IPS-18c (cell line): ENCODE results near the gene LCORL.

Source experiments
- H3K4me3 ChIP-seq: 2 replicates; pipeline ENCODE4 v1.7.0; 2013; ENCODE audit warnings: low read depth, mild to moderate bottlenecking, low read length, moderate library complexity; ENCODE audit not compliant: insufficient read depth
- H3K9me3 ChIP-seq: one replicate; pipeline ENCODE4 v1.6.1; 2013; ENCODE audit warnings: mild to moderate bottlenecking, low read length, moderate library complexity; ENCODE audit not compliant: control insufficient read depth, insufficient read depth

The LCORL gene

GRCh38 chr4:17962171-17962570 is 59.4 kb downstream of the LCORL start:
- H3K4me3 ChIP-seq = no peak overlapping the region
- H3K9me3 ChIP-seq = no peaks in the 10 kb centered on the region

- Histone ChIP-seq H3K9me3 (no peaks in the 10 kb centered on the region), H3K4me3 (no peak overlapping the region)
Measured at GRCh38 chr4:17961249-17961648, 60.3 kb downstream of the LCORL start.

GRCh38 chr4:17958181-17958580 is 63.4 kb downstream of the LCORL start:
- Histone ChIP-seq H3K9me3 (no peaks in the 10 kb centered on the region), H3K4me3 (no peak overlapping the region)

GRCh38 chr4:17957688-17958087 is 63.9 kb downstream of the LCORL start:
- no peaks in the 10 kb centered on the region for H3K9me3 ChIP-seq
- H3K4me3 ChIP-seq = no peak overlapping the region

DNA sequence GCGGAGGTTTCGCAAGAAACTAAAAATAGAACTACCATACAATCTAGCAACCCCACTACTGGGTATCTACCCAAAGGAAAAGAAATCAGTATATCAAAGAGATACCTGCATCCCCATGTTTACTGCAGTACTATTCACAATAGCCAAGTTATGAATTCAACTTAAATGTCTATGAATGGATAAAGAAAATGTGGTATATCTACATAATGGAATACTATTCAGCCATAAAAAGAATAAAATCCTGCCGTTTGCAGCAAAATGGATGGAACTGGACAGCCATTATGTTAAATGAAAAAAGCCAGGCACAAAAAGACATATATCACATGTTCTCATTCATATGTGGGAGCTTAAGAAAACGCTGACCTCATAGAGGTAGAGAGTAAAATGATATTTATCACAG is 65.3 kb downstream of the LCORL start:
- no peak overlapping the region for H3K4me3 ChIP-seq
- no peaks in the 10 kb centered on the region for H3K9me3 ChIP-seq

- H3K9me3 ChIP-seq = no peaks in the 10 kb centered on the region
- no peak overlapping the region for H3K4me3 ChIP-seq
Measured at GRCh38 chr4:17945303-17945702, 76.3 kb downstream of the LCORL start.

- Histone ChIP-seq H3K4me3 (no peak overlapping the region), H3K9me3 (no peaks in the 10 kb centered on the region)
Measured at GRCh38 chr4:17941731-17942130, 79.8 kb downstream of the LCORL start.

- Histone ChIP-seq H3K9me3 (no peaks in the 10 kb centered on the region), H3K4me3 (no peak overlapping the region)
Measured at GRCh38 chr4:17939054-17939453, 82.5 kb downstream of the LCORL start.

DNA sequence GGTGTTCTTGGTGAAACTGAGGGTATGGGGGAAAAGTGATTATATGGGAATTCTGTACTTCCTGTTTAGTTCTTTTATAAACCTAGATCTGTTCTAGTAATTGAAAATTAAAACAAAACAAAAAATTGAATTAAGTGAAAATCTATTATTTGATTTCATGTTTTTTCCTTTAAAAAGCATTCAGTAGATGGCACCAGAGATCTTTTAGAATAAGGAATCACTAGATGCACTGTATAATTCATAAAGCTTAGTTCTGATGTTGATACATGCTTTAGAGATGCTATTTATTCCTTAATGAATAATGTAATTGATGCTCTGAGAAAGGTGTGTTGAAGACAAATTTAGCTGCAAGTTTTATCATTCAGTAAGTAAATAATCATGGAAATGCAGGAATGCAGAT is 87.3 kb downstream of the LCORL start:
- Histone ChIP-seq H3K4me3 (no peak overlapping the region), H3K9me3 (no peaks in the 10 kb centered on the region)

DNA sequence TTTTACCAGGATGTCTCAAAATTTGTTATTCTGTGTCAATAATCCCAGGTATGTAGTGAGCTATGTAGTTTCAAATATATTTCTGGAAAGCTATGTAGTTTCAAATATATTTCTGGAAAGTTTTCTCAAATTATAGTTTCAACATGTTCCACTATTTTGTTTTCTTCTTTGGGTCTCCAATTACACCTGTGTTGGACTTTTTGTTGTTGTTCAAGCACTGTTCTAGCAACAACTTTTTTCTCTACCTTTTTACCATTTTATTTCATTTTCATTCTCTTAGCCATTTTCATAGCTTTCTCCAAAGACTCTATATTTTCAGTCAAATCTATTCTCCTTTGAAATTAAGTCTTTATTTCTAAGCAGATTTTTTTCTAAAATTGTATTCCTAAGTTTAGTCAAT is 88.4 kb downstream of the LCORL start:
- Histone ChIP-seq H3K9me3 (no peaks in the 10 kb centered on the region), H3K4me3 (no peak overlapping the region)

GRCh38 chr4:17932041-17932440 is 89.5 kb downstream of the LCORL start:
- H3K9me3 ChIP-seq = no peaks in the 10 kb centered on the region
- H3K4me3 ChIP-seq = no peak overlapping the region

- H3K9me3 ChIP-seq = no peaks in the 10 kb centered on the region
- H3K4me3 ChIP-seq = no peak overlapping the region
Measured at GRCh38 chr4:17930256-17930655, 91.3 kb downstream of the LCORL start.

GRCh38 chr4:17924189-17924588 is 97.4 kb downstream of the LCORL start:
- Histone ChIP-seq H3K4me3 (no peak overlapping the region), H3K9me3 (no peaks in the 10 kb centered on the region)

DNA sequence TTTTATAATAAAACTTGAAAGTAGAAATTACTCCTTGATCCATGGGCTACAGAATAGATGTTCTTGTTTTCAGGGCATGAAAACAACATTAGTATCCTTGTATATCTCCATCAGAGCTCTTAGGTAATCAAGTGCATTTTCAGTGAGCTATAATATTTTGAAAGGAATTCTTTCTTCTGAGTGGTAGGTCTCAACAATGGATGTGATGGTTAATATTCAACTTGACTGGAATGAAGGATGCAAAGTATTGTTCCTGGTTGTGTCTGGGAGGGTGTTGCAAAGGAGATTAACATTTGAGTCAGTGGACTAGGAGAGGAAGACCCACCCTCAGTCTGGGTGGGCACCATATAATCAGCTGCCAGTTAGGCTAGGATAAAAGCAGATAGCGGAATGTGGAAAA is 100.1 kb downstream of the LCORL start:
- H3K4me3 ChIP-seq = no peak overlapping the region
- no peaks in the 10 kb centered on the region for H3K9me3 ChIP-seq

- Histone ChIP-seq H3K4me3 (no peak overlapping the region), H3K9me3 (no peaks in the 10 kb centered on the region)
Measured at GRCh38 chr4:17920681-17921080, 100.9 kb downstream of the LCORL start.

- no peaks in the 10 kb centered on the region for H3K9me3 ChIP-seq
- no peak overlapping the region for H3K4me3 ChIP-seq
Measured at GRCh38 chr4:17915439-17915838, 106.1 kb downstream of the LCORL start.

GRCh38 chr4:17912011-17912410 is 109.5 kb downstream of the LCORL start:
- H3K4me3 ChIP-seq = no peak overlapping the region

GRCh38 chr4:17911608-17912007 is 109.9 kb downstream of the LCORL start:
- Histone ChIP-seq H3K9me3 (no peaks in the 10 kb centered on the region), H3K4me3 (no peak overlapping the region)

More at GRCh38 chr4:17912011-17912410, 109.5 kb downstream of the LCORL start:
- no peaks in the 10 kb centered on the region for H3K9me3 ChIP-seq

DNA sequence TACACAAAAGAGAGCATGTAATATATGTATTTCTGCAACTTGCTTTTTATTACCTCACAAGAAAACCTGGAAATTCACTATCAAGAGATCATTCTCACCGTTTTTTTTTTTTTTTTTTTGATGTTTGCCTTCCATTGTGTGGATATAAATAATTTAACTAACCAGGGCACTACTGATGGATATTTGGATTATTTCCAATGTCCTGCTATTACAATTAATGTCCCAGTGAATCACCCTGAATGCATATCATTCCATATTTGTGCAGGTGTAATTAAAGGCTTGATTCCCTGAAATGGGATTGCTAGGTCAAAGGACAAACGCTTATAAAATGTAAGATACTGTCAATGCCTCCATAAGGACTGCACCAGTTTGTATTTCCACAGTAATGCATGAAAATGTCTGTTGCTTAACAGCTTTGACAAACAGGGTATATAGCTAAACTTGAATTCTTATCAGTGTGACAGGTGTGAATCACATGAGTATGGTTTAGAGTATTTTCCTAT is 123.0 kb downstream of the LCORL start:
- H3K4me3 ChIP-seq = no peak overlapping the region
- H3K9me3 ChIP-seq = no peaks in the 10 kb centered on the region
